Measurements from ENCODE around the gene ARHGDIG.

- TF ChIP-seq, protein P1, sequence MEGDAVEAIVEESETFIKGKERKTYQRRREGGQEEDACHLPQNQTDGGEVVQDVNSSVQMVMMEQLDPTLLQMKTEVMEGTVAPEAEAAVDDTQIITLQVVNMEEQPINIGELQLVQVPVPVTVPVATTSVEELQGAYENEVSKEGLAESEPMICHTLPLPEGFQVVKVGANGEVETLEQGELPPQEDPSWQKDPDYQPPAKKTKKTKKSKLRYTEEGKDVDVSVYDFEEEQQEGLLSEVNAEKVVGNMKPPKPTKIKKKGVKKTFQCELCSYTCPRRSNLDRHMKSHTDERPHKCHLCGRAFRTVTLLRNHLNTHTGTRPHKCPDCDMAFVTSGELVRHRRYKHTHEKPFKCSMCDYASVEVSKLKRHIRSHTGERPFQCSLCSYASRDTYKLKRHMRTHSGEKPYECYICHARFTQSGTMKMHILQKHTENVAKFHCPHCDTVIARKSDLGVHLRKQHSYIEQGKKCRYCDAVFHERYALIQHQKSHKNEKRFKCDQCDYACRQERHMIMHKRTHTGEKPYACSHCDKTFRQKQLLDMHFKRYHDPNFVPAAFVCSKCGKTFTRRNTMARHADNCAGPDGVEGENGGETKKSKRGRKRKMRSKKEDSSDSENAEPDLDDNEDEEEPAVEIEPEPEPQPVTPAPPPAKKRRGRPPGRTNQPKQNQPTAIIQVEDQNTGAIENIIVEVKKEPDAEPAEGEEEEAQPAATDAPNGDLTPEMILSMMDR (IDR thresholded peaks at IDR 0.05; ENCODE audit: borderline replicate concordance, extremely low read depth, low read length, poor library complexity, severe bottlenecking), result no peak
- no peak for TF ChIP-seq EZH2 (IDR thresholded peaks at IDR 0.05; ENCODE audit: borderline replicate concordance, low read depth, low read length, severe bottlenecking)
Observed at GRCh38 chr16:259226-259625, 21.2 kb upstream of the ARHGDIG start.

Measured in DND-41 (cell line).